Transverse colon (tissue), 3 donors: Measurements from ENCODE around the gene ATF7IP2.

ENCODE experiments used
- CTCF ChIP-seq, 5 experiments: fragments of 200-600 bp in 3 of 5; fragments of 450-650 bp in 2 of 5; sonication (generic) in 3 of 5; IDR thresholded peaks; 1 replicate in 2 of 5; 2 replicates in 3 of 5; pipeline ENCODE4 v1.5.1; 2016 to 2017; ENCODE audit warnings: antibody characterized with exemption in 5 of 5, inconsistent platforms in 3 of 5, mild to moderate bottlenecking in 2 of 5, moderate library complexity in 1 of 5
- EP300 ChIP-seq: sonication (generic); formaldehyde crosslinking; IDR thresholded peaks from one replicate; pipeline ENCODE4 v1.6.1; 2017; ENCODE audit warnings: antibody characterized with exemption, low read depth

DNA sequence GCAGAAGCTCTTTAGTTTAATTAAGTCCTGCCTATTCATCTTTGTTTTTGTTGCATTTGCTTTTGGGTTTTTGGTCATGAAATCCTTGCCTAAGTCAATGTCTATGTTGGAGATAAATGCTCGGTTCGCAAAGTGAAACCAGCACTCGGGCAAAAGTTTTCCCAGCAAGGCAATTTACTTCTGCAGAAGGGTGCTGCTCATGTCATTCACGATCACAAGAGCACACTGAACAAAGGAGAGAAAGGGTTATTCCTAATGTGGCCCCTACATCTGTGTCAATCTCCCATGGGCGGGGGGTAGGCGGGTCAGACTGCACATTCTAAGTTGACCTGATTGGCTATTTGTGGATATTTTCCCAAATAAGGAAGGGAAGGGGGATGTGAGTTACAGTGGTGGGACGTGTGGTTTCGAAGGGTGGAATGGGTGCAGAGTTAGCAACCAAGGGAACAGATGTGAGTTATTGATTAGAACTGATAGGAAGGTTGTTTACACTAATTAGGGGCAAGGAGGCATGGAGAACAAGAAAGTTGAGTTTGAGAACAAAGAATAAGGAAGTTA lies 23.0 kb downstream of the ATF7IP2 start:
- TF ChIP-seq EP300 (no peak), CTCF (IDR thresholded peaks at IDR 0.05) (no peak)
